ENCODE results near the gene CAMK1D.

Gene CAMK1D

DNA sequence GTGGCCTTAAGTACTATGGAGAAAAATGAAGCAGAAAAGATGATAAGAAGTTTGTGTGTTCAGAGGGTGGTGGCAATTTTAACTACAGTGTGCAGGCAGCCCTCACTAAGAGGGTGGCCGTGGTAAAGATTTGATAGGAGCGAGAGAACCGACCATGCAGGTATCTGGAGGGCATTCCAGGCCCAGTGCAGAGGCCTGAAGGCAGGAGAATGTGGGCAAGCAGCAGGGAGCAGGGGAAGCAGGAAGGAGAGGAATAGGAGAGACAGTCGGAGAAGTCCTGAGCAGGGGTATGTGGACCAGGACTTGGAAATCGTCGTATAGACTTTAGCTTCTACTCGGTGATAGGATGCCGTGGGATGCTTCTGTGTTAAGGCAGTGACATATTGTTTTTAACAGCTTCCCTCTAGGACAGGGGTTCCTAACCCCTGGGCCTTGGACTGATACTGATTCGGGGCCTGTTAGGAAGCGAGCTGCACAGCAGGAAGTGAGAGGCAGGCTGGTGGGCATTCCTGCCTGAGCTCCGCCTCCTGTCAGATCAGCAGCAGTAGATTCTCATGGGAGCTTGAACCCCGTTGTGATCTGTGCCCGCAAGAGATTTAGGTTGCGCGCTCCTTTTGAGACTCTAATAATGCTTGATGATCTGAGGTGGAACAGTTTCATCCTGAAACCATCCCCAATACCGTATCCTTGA lies 425.0 kb downstream of the CAMK1D start:
- DNase-seq = no peak

- no peak for DNase-seq
These were observed 428.7 kb downstream of the CAMK1D start for GRCh38 chr10:12777840-12778585.

GRCh38 chr10:12780634-12781601 lies 431.6 kb downstream of the CAMK1D start:
- DNase-seq = no peak

DNA sequence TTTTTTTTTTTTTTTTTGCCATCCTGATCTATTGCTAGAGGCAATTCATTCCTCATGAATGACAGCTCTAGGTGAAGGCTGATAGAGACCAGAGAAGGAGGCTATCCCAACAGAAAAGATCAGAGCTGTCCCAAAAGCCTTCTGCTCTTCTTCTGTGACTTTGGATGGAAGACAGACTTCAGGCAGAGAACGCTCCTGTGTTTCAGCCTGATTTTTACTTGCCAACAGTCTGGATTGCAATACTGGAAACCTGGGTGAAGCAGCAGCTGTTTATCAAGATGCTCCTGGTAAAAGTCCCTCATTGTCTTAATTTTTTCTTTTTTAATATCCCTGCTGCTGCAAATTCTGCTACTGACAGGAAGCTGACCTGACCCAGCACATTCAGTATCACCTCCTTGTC lies 432.6 kb downstream of the CAMK1D start:
- DNase-seq = no peak

DNA sequence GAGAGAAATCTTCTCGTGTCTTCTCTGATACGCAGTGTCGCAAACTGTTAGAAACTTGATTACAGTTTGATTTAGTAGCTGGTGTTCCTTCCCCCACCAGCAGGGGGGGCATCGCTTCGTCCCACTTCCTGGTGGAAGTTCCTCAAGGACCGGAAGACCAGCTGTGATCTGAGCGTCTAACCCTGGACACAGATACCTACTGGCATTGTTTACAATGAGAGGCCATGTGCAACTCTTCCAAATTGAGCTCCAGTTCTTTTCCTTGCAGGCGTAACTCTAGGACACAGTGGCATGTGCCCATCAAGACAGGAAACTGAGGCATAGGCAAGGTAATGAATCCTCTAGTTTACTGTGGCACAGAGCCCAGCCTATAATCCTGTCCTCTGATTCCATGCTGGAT lies 433.2 kb downstream of the CAMK1D start:
- DNase-seq = no peak

DNA sequence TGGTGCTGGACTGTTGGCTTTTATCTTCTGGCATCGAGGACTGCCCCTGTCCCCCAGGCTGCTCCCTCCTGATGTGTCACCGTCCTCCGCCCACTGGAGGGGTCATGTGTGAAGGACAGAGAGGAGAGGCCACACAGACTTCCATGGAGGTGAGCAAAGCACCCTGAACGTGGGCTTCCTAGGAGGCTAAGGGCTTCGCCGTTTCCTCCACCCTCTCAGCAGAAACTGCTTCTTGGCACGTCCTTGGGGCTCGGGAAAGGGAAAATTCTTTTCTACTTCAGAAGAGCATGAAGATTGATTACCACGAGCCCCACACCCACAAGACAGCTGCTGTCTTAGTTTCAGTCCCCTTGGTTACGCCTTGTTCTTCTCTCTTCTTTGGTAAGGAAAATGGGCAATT lies 433.9 kb downstream of the CAMK1D start:
- DNase-seq = peak; percentile 63

GRCh38 chr10:12784646-12785045 lies 435.3 kb downstream of the CAMK1D start:
- DNase-seq = no peak

- DNase-seq = no peak
These were observed 436.1 kb downstream of the CAMK1D start for GRCh38 chr10:12785415-12785831.

DNA sequence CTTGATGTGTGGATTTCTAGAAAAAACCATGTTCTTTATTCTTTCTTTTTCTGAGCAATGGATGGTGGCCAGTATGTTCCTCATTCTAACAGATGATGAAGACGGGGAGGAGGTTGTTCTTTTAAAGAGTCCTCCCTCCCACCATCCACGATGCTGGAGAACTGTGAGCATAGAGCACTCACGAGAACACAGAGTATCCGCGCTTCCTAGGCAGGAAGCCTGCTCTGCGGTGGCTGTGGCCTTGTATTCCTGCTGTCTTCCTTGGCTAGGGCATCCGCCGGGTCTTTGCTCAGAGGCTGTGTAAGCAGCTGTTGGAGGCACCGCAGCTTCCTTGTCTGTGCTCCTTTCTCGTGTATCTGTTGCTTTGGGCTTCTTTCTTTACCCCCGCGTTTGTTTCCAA lies 437.9 kb downstream of the CAMK1D start:
- DNase-seq = no peak

- no peak for DNase-seq
These were observed 438.9 kb downstream of the CAMK1D start for GRCh38 chr10:12788277-12788676.

- DNase-seq = no peak
These were observed 440.9 kb downstream of the CAMK1D start for GRCh38 chr10:12790270-12790669.

- no peak for DNase-seq
These were observed 442.4 kb downstream of the CAMK1D start for GRCh38 chr10:12791728-12792127.

- no peak for DNase-seq
These were observed 443.7 kb downstream of the CAMK1D start for GRCh38 chr10:12792889-12793556.

DNA sequence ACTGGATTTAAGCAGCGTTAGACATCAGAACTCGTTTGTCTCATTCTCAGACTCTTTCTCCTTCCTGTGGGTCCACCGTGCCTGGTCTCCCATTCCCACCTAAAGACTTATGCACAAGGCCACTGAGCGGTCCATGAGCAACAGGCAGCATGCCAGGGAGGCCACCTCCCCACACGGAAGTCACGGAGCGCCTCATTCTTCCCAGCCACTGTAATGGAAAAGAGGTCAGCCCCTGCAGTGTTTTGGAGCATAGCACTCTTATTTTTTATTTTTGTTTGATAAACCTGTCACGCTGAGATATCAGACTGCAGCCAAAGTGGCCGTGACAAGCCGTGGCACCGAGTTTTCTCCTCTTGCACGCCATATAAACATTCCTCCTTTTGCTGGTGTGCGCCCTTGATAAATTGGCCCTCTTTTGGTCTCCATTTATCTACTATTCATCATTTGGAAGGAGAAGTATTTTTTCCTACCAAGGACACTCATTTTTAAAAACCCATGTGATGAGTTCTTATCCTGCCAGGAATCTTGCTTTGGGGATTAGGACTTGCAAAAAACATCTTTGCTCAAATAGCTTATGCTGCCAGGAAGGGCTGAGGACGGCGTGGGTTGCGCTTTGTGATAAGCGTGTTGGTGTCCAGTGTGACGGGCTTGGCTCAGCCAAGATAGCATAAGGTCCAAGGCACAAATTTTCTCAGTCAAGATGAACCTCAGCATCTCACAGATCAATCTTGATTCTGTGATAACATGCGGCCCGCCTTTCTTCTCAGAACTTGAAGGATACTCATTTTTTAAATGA lies 446.2 kb downstream of the CAMK1D start:
- no peak for DNase-seq

DNA sequence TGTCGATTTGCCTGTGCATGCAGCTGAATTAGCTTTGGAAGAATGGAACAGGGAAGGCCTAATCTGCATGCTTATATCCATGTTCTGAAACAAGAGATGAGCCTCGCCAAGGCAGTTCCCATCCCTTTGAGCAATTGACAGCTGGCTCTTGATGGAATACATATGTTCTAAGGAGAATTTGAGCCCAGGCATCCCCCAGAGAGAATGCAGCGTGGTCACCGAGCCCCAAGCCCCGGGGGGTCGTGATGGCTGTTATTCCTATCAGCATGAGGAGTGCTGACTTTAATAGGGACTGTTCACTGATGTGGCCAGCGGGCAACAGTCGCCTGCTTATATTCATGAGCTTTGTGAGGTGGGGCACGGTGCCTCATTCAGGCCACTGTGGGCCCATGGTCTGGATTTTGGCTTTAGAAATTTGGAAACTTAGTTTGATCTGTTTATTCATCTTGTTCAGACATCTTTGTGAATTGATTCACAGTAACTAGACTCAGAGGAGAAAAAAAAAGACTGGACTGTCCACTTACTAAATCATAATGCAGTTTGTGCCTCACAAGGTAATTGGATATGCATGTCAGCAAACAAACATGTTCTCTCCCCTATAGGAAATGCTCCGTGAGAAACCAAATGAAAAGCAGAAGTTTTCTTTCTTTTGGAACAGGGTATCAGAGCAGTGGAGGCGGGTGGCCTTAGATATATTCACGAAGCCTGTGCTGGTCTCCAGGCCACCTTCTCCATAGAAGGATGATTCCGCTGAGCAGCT lies 447.2 kb downstream of the CAMK1D start:
- no peak for DNase-seq

DNA sequence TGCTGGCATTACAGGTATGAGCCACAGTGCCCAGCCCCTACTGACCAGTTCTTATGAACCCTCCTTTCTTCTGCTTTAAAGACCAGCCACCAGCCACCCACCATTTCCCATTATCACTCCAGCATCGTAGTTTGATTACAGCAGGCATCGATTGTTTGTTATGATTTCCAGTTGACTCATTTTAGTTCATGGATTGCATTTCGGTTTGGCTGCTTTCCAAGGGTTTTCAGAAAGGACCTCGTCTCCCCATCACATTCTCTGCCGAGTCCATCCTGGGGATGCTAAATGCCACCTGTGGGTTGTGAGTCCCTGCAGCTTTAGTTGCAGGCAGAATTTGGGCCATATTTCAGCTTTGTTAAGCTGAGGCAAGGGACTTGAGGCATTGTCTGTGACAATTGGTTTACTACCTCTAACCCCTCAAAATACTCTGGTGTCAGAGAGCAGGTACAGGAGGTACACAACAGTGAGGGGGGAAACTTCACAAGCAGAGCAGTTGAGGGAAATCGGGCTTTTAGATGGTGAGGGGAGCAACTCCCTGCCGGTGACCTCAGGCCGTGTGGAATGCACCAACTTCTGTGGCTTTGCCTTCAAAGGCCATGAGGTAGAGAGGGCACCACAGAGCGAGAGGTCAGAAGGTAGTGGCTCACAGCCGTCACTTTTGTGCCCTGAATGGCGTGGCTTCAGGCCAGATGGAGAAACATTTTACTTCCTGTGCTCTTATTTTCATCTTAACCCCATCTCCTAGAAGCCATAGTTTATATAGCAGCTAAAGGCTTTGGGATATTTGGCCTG lies 448.3 kb downstream of the CAMK1D start:
- DNase-seq = no peak

GRCh38 chr10:12799144-12799543 lies 449.8 kb downstream of the CAMK1D start:
- no peak for DNase-seq

GRCh38 chr10:12799714-12800113 lies 450.4 kb downstream of the CAMK1D start:
- no peak for DNase-seq

- DNase-seq = no peak
These were observed 451.0 kb downstream of the CAMK1D start for GRCh38 chr10:12800302-12800701.

Measured in right forelimb (tissue), 1 donor.